Adrenal gland (tissue), 5 donors: ENCODE results near the gene POLR1B.

Experiments used
- POLR2A ChIP-seq, 2 donors: fragments of 450-650 bp; IDR thresholded peaks; one replicate each; pipeline ENCODE4 v1.6.1; 2017; ENCODE audit warnings: antibody characterized with exemption in 2 of 2, mild to moderate bottlenecking in 2 of 2, moderate library complexity in 1 of 2
- TF ChIP-seq, protein P1 (sequence below), 6 experiments: fragments of 450-650 bp in 4 of 6; fragments of 200-600 bp in 2 of 6; sonication (generic) in 1 of 6; IDR thresholded peaks; 1 replicate in 5 of 6; 2 replicates in 1 of 6; pipeline versions ENCODE4 v1.5.1 to v1.8.0; 2016 to 2021; ENCODE audit warnings: antibody characterized with exemption in 6 of 6, mild to moderate bottlenecking in 2 of 6, moderate library complexity in 1 of 6
- donor health status: DM: no; HTN: no; CAD: no.

GRCh38 chr2:112523291-112523777 is 18.9 kb upstream of the POLR1B start:
- TF ChIP-seq, protein P1, sequence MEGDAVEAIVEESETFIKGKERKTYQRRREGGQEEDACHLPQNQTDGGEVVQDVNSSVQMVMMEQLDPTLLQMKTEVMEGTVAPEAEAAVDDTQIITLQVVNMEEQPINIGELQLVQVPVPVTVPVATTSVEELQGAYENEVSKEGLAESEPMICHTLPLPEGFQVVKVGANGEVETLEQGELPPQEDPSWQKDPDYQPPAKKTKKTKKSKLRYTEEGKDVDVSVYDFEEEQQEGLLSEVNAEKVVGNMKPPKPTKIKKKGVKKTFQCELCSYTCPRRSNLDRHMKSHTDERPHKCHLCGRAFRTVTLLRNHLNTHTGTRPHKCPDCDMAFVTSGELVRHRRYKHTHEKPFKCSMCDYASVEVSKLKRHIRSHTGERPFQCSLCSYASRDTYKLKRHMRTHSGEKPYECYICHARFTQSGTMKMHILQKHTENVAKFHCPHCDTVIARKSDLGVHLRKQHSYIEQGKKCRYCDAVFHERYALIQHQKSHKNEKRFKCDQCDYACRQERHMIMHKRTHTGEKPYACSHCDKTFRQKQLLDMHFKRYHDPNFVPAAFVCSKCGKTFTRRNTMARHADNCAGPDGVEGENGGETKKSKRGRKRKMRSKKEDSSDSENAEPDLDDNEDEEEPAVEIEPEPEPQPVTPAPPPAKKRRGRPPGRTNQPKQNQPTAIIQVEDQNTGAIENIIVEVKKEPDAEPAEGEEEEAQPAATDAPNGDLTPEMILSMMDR (IDR thresholded peaks at IDR 0.05): no peak
- no peak for TF ChIP-seq POLR2A (IDR thresholded peaks at IDR 0.05)
